HPDE6-E6E7 (cell line): ENCODE data around the gene RNF144A.

Experiments
- DNase-seq: peaks from one replicate; pipeline ENCODE4 v3.0.0; 2011; ENCODE audit warnings: missing footprints; ENCODE audit errors: extremely low spot score

Gene RNF144A

DNA sequence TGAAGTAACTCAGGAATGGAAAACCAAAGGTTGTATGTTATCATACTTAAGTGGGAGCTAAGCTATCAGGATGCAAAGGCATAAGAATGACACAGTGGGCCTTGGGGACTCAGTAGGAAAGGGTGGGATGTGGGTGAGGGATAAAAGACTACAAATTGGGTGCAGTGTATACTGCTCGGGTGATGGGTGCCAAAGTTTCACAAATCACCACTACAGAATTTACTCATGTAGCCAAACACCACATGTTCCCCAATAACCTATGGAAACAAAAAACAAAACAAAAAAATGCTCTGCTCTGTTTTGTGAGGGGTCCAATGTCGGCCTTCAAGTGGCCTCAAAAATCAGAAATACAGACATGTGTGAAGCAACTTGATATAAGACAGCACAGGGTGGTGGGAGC, 8.9 kb upstream of the RNF144A start:
- no peak for DNase-seq

DNA sequence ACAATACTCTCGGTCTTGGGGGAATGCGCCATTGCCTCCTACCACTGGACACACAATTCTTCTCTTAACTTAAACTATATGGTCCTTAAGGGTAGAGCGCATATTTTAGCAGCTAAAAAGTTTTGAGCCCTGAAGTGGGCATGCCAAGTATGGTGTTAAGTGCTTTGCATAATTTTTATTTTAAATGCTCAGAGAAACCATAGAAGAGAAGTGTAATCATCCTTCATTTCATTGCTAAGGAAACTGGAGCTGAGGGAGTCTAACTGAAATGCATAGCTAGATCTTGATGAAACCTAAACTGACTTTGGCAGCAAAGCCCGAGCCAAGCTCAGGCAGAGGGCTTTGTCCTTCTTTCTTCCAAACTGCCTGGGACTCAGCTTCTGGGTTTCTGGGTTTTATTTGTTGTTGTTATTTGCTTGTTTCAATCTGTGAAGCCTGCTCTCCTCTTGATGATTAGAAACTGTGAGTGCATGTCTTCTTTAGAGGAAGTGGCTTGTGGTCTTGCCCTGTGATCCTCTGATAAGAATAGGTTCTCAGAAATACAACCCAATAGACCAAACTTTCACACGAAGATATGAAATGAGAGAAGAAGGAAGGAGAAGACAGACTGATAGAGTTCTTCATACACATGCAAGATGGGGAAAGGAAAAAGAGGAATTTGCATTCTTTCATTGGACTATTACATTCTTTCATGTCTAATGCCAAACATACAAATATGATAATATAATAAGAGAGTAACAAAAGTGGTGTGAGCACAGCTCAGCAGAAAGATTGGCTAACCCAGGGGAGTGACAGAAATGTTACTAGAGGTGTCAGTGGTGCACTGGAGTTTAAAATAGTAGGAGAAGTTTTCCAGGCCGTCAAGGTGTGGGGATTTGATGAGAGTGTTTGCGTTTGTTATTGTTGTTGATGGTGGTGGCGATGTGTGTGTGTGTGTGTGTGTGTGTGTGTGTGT, 7.5 kb upstream of the RNF144A start:
- DNase-seq, result no peak

DNA sequence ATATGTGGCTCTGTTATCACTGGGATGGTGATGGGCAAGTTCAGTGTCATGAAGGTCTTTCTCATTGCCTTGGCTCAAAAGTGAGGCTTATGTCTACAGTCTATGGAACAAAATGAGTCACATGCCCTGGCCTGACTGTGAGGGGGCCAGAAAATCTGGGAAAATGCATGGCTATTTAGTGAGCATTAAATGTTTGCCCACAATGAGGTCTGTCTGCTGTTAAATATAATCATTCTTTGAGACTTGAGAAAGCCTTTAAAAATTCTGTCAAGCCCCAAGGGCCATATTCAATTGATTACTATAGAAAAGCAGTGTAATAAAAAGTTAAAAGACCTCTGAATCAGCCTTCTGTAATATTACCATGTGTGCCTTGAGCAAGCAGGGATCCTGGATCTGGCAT, 5.5 kb upstream of the RNF144A start:
- DNase-seq, result no peak

DNA sequence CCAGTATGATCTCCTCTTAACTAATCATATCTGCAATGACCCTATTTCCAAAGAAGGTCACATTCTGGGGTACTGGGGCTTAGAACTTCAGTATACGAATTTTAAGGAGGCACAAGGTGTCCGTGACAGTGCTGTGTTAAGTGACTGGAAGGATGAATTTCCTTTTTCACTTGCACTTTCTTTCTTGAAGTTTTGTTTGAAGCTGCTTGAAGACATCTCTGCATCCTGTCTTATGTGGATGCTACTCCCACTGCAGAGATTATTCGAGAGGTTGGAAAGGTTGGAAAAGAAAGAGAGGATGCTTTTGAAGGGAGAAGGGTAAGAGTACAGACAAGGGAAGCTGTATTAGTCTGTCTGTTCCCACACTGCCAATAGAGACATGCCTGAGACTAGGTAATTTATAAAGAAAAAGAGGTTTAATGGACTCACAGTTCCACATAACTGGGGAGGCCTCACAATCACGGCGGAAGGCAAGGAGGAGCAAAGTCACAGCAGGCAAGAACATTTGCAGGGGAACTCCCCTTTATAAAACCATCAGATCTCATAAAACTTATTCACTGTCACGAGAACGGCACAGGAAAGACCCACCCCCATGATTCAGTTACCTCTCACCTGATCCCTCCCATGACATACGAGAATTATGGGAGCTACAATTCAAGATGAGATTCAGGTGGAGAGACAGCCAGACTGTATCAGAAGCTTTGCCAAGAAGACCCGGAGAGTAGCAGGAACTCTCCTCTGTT, 3.6 kb upstream of the RNF144A start:
- DNase-seq, result no peak

DNA sequence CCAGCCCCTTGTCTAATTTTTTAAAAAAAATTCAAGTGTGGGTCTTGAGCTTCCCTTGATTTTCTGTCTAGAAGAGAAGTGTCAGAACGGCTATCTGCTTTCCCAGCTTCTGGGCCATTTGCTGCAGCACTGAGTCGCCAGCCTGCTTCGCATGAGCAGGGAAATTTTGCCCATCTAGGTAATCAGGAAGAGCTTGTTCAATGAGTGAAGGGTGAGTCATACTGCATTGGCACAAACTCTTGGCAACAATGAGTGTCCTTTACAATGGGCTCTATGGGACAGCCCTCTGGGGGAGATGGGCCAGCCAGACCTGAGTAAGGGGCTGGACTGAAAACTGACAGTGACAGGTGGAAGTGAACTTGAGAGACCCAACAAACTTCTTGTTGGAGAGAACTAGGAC, 2.4 kb upstream of the RNF144A start:
- peak; percentile 44 for DNase-seq

DNA sequence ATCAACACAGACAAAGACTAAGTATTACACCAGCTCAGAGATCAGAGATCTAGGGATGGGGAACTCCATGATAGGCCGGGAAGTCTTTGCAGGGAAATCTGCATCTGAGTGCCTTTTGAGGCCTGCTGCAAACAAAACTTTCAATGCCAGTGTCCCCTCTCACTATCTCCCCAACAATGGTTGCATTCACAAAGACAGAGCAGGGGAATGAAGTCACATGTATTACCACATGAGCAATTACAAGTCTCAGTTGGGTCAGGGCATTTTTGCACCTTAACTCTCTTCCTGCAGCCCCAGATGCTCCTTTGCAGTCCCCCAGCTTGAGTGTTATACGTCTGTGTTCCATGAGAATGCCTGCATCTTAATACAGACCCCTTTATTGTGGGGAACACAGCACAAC, 1.8 kb upstream of the RNF144A start:
- DNase-seq, result no peak

DNA sequence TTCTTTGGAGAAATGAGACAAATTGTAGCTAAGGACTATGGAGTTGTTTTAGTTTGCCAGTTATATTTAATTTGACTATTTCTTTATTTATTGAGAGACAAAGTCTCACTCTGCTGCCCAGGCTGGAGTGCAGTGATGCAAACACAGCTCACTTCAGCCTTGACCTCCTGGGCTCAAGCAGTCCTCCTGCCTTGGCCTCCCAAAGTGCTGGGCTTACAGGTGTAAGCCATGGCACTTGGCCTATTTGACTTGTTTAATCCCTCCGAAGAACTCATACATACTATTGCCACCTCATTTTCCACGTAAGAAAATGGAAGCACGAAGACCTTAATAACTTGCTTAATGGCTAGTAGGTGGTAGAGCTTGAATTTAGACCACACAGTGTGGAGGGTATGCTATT, 988 bp upstream of the RNF144A start:
- no peak for DNase-seq

DNA sequence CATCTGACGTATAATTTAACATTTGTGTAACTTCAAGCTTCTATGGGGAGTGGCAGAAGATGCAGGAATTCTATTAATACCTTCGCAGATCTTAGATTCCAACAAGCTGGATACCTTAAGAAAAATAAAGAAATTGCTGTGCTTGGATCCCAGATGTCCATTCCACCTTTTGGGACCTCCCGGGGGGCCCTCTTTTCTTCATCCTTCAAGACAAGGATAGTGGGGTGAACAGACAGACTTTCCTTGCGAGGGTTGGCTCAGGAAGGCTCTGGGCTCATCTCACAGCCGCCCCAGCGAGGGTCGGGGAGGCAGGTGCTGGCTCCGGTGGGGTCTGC, 509 bp upstream of the RNF144A start:
- DNase-seq, result no peak

DNA sequence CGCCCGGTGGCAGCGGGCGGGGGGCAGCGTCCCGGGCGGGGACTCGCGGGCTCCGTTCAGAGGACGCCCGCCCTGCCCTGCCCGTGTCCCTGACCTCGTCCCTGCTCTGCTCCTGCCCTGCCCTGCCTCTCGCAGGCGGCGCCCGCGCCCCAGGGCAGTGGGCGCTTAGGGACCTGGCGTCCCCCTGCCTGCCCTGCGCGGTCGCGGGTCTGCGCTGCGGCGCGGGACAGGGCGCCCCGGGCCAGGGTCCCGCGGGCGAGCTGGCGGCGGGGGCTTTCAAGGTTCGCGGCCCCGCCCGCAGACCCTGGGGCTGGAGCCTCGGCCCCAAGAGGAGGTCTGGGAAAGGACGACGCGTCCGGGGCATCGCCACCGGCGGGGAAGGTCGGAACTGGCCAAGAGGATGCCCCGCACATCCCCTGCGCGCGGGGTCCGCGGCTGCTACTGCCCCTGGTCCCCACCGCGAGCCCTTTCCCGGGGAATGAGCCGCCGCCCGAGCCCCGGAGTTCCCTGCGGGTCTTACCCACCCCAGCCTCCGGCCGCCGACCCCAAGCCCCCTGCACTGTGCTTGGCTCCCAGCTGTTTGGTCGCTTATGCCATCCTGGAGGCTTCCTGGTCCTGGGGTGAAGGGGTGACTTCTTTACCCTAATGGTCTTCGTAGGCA, 679 bp downstream of the RNF144A start:
- no peak for DNase-seq

DNA sequence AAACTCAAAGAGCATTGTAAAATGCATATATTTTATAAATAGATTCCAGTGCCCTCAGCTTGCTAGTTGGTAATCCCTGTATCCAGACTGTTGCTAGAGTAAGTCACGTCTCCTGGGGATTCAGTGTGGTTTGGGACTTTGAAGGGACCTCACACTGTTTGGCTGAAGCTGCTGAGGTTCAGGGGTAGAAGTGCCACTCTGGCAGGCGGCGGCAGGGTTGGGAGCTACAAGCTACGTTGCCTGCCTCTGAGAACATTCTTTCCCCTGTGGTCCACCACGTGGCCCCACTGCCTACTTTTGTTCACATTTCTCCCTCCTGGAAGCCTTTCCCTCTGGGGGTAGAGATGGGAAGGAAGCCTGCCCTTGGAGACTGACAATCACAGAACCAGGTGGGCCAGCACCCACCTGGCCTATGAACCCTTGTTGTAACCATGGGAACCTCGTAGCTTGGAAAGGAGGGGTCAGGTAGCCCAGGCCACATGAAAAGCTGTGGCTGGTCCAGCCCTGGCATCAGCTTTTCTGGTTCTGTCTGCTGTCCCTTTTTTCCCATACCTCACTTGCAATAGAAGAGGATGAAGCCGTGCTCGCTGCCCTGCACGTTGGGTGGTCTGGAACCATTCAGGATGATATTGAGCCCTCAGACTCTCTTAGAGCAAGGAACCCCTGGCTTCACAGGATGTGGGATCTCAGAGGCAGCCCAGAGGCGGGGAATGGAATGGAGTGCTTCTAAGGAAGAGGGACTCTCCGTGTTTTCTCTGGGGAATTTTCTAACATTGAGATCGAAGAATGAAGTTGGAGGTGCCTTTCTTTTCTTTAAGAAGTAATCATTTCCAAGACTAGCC, 2.9 kb downstream of the RNF144A start:
- DNase-seq, result no peak

DNA sequence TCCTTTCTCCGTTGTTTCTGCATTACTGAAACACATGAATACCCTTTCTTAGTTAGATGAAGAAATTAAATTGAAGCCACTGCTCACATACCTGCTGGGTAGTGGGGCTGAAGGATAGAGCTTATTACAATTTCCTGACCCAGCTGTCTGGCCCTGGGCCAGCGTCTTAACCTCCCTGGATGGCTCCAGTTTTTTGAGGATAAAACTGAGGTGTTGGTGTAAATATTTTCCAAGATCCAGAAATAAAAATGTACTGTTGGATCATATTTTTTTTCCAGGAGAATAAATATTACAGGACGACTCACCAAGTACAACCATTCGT, 3.5 kb downstream of the RNF144A start:
- no peak for DNase-seq

DNA sequence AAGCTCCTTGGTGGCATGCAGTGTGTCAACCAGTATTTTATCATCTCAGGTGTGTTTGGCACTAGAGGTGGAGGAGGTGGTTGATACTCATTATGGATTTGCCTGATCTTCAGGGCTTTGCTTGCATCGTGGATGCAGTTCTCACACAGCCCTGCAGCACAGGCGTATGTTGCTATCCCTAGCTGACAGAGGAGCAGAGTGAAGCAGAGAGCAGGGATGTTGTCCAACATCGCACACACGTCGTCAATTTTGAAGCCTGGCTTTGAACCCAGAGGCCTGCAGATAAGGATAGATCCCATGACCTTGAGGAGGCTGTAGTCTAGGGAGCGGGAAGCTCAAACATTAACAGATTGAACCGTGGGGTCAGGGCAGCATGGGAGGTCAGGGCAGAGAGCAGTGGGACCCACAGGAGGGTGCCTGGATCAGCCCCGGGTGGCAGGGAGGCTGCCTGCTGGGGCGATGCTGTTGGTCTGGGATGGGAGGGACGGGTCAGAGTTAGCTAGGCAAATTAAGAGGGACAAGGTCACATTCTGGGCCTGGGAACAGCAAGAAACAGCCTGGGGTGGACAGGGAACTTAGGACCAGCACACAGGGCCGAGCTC, 4.2 kb downstream of the RNF144A start:
- no peak for DNase-seq

DNA sequence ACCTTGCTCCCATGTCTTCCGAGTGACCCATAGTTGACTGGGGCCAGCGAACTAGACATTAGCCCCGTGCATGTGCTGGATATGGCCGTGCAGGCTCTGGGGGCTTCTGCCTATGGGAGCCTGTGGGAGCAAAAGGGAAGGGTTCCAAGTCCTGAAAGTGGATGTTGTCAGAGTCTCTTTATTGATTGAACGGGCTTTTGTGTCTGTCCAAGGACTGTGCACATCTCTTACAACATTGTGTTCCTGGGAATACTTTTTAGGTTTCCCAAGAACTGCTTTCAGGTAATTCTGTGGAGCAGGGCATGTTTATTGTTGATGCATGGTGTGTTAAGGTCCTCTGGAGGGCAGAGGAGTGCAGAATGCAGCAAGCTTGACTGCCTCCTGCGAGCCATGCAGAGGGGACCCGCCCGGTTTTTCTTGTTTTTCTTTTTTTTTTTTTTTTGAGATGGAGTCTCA, 5.0 kb downstream of the RNF144A start:
- DNase-seq, result no peak

DNA sequence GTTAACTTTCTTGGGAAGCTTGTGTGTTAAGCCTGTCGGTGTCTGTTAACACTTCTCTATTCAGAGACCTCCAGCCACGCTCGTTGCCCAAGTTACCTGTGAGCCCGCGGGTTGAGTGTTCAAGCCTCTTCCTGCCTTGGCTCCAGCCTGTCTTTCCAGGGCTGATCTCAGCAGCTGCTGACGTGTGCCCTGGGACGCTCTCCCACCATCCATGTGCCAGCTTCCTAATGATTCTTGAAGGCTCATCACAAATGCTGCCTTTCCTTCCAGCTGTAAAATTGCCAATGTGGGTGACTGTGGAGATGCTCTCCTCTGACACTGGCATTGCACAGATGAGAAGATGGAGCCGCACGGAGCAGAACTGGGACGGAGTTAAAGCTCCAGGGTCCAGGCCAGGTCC, 6.1 kb downstream of the RNF144A start:
- no peak for DNase-seq

DNA sequence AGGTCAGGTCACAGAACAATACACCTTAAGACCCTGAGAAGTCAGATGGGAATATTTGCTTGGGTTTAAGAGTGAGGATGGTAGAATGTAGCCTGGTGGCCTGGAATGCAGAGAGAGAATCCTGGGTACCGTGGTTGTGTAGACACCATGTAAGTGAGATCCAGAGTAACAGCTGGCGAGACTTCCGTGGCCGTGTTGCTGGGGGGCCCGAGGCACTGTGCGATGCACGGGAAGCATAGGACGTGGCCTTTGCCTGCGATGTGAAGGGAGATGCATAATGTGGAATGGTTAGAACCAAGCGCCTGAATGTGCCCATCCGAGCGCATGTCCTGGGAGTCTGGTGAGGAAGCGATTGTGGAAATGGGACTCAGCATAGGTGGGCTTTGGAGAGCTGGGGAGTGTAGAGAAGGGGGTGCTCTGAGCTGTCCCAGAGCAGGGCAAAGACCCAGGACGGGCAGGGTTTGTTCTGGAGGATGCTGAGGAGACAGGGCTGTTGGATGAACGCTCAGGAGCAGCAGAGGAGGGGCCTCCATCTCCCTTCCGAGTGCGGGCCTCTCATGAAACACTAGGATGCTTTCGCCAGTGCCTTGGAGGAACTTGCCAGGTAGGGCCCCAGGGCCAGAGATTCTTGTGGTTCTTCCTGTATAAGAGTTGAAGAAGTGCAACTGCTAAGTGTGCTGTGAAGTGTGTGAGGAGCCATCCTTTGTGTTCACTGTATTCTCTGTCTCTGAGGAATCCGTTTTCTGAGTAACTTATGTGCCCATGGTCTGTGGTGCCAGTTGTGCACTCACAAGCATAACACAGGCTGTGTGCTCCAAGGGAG, 7.1 kb downstream of the RNF144A start:
- no peak for DNase-seq

DNA sequence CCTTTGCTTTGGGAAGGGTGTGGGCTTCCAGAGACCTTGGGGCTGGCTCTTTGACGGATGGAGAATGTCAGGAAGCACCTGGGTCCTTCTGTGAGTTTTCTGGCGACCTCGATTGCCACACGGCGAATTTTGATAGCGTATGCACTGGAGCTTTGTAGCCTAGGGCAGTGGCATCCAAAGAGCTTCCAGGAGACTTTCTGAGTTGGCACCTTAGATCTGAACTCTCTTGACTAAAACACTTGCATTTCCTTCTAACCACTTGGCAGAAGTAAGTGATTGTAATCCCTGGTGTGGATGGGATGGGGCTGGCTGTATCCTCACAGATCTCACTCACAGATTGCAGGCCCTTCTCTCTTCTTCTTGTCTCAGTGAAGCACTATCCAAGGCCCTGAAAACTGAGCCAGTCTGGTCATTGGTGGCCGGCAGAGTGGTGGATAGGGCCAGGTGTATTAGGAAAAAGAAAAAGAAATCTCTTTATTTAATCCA, 7.8 kb downstream of the RNF144A start:
- no peak for DNase-seq

DNA sequence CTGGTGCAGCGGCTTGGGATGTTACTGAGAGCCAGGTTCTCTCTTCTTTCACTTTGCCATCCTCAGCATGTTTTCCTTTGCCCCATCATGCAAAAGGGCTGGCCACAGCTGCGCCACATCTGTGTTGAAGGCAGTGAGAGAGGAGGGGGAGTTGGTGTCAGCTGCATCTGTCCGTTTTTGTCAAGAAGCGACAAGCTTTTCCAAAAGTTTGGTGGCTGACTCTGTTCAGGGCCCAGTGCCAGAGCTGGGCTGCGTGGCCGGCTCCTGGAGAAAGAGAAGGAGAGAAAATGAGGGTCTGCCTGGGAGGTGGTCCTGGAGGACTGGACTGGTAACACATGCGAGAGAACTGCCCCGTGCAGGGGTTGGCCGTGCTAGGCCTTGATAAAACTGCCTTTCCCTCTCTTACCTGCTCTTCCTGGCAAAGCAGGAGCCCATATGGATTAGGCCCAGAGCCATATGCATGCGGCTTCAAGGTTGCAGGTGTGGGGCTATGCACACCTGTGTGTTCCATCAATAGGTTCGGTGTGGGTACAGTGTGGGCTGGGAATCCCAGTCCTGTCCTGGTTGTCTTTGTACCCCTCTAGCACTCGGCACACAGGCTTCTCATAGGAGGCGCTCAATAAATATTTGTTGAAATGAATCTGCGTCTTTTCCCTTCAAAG, 9.0 kb downstream of the RNF144A start:
- DNase-seq, result no peak

DNA sequence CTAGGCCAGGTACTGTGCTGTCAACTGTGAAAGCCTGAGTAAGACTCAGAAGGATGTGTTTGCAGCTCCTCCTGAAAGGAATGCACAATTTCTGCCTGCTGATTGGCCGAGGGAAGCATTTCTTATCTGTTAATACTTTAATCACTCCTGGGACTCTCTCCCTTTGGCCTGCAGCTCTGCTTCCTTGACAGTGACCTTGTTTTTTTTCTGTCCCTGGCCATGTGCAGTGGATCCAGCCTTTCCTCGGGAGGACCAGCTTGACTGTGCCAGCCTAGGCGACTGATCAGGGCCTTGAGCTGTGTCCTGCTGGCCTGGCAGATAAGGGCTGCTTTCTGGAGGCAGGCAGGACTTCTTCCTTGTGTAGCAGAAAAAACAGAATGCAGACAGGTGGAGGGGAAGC, 10.0 kb downstream of the RNF144A start:
- no peak for DNase-seq

DNA sequence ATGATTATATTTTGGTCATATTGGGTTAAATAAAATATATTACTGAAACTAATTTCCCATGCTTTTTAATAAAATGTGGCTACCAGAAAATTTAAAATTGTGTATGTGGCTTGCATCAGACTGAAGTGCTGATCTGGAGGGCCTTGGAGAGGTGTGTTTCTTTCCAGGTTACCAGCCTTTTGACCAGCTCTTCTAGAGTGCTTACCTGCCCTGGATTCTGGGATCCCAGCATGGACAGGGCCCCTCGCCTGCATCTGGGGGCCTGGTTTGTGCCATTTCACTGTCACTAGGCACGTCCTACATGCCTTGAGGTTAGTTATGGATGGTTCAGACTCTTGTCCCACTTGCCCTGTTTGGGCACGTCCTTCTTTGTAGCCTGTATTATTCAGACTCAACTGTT, 10.5 kb downstream of the RNF144A start:
- no peak for DNase-seq

DNA sequence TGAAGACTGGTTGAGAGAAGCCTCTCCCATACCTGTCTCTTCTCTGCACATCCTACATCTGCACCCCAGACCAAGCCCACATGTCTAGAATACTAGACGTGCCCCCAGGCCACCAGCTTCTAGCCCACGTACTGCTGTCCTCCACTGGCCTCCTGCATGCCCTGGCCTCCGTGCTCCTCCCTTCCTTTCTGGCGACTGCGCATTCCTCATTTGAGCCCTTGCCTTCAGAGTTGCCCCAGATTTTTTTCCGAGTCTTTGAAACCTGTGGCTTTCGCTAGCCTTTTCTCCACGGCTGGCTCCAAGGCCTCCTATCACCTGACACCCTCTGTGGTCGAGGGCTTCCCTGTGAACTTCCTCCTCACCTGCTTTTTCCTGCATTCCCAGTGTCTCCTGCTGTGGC, 11.2 kb downstream of the RNF144A start:
- DNase-seq, result no peak
